ENCODE results near the gene PPP1R3F.

Gene PPP1R3F

DNA sequence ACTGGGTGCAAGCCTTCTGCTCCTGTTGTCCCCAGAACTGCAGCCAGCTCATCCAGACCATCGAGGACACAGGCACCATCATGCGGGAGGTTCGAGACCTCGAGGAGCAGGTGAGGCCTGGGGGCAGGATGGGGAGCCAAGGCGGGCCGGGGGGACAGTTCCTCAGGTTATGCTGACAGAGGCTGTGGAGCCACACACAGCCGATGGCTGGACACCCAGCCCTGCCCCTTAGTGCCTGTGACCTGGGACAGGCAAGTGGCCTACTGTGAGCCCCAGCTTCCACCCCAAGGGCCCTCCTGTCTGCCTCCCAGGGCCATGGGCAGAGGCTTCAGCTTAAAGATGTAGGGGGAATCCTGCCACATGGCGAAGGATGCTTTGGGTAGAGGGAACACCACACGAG lies 20.0 kb upstream of the PPP1R3F start:
- DNase-seq (ENCODE audit: low read depth in 4 of 4, low spot score in 1 of 4): no peak

GRCh38 chrX:49250066-49250465 lies 19.5 kb upstream of the PPP1R3F start:
- no peak for DNase-seq (ENCODE audit: low read depth in 4 of 4, low spot score in 1 of 4)

- DNase-seq (ENCODE audit: low read depth in 4 of 4, low spot score in 1 of 4): no peak
Observed at GRCh38 chrX:49250578-49250977, 19.0 kb upstream of the PPP1R3F start.

GRCh38 chrX:49251325-49251724 lies 18.3 kb upstream of the PPP1R3F start:
- DNase-seq (ENCODE audit: low read depth in 4 of 4, low spot score in 1 of 4): no peak

- no peak for DNase-seq (ENCODE audit: low read depth in 4 of 4, low spot score in 1 of 4)
Observed at GRCh38 chrX:49254639-49255038, 15.0 kb upstream of the PPP1R3F start.

DNA sequence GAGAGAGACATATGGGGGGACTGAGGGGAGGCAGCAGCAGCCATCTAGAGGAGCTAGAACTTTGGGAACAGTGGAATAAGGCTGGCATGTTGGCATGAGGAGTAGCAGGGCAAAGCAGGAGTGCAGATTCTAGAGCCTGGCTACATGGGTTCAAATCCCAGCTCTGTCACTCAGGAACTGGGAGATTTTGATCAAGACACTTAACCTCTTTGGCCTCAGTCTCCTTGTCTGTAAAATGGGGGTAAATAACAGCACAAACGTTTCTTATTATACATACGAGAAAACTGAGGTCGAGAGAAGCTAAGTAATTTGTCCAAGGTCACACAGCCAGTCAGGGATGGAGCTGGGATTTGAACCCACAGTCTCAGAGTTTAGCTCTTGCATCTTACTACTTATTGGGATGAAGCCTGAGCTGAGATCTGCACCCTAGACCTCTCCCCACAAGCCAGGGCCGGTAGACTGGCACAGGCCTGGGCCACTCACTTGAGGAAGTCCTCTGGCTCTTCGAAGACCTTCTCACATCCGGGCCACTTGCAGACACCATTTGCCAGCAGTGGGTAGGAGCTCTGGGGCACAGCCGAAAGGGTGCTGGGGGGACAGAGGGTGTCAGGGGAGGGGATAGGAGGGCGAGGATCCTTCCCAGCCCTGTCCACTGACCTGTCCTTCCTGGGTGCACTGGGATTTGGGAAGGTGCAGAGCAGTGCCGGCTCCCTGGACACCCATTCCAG lies 13.2 kb upstream of the PPP1R3F start:
- no peak for DNase-seq (ENCODE audit: low read depth in 4 of 4, low spot score in 1 of 4)

DNA sequence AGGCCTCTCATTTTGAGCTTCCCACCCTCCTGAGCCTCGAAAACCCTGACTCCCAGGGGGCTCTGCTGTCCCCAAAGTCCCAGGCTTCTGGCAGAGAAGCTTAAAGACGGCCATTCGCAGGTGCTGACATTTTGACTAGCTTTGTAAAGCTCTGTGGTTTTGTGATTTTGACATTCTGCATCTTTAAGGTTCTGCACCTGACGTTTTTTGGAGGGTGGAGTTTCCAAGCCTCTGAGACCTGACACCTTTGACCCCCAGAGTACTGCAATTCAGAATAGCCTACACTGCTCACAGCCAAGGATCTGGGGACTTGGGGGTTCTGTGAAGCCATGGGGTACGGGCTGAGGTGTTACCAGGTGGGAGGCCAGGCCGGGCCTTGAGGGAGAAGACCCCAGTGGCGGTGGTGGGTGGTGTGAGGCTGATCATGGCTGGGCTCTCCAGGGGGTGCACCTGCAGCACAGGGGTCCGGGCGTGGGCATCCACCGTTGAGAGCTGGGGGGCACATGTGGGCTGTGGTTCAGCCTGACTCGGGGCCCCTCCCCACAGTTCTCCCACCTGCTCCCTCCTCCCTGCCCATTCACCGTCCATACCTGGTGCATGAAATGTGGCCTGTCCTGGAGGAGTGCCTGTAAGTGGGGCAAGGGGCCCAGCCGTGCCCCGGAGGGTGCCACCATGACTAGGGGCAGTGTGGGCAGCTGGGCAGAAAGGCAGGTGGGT lies 12.4 kb upstream of the PPP1R3F start:
- no peak for DNase-seq (ENCODE audit: low read depth in 4 of 4, low spot score in 1 of 4)

DNA sequence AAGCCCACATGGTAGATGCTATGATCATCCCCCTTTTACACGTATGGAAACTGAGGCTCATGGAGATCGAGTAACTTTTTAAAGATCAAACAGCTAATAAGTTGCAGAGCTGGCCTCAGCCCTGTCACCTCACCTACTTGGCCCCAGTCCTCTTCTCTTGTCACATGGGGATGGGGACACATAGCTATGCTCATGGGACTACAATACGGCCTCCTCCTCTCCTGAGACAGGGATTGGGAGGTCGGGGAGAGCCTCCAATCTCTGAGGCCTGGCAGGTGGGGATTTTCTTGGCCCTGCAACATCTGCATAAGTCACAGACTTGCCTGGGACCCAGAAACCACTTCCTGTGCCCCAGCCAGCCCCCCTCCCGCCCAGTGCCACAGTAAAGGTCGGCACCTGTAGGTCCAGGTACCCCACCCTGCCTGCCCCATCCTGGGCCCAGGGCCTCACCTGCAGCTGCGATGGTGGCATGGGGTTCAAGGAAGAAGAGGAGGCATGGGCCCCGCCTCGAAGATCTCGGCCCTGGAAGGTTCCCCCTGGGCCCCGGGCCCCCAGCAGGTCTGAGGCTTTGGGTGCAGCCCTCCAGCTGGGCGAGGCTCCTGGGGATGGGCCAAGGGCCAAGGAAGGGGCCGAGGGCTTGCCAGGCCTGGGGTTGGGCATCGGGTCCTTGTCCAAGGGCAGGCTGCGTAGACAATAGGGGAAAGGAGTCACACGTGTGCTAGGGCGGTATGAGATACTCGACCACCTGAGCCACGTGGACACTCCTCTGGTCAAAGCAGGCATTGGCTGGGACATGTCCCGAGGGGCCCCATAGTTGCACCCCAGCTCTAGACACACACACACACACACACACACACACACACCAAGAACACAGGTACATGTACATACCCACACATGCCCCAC lies 11.5 kb upstream of the PPP1R3F start:
- no peak for DNase-seq (ENCODE audit: low read depth in 4 of 4, low spot score in 1 of 4)

GRCh38 chrX:49258749-49259124 lies 10.9 kb upstream of the PPP1R3F start:
- no peak for DNase-seq (ENCODE audit: low read depth in 4 of 4, low spot score in 1 of 4)

DNA sequence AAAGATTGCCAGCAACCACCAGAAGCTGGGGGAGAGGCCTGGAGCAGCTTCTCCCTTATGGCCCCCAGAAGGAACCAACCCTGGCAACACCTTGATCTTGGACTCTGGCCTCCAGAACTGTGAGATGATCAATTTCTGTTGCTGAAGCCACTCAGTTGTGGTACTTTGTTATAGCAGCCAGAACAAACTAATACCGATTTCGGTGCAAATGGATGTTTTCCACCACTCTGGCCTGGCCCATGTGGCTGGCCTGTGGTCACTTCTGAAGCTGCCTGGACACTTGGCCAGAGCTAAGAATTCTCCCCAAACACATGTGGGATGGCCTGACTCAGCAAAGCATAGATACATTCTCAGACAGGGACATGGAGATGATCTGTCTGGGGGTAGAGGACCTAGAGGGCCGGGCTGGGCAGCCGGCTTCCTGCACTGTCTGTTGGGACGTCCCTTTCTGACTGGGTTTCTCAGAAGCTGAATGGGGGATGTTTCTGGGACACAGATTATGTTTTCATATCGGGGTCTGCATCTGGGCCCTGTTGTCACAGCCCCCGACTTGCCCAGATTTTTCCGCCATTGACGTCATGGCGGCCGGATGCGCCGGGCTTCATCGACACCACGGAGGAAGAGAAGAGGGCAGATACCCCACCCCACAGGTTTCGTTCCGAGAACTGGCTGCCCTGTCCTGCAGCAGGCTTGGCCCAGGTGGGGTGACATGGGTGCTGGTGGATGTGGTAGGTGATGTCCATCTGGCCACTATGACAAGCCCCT lies 9.2 kb upstream of the PPP1R3F start:
- no peak for DNase-seq (ENCODE audit: low read depth in 4 of 4, low spot score in 1 of 4)

DNA sequence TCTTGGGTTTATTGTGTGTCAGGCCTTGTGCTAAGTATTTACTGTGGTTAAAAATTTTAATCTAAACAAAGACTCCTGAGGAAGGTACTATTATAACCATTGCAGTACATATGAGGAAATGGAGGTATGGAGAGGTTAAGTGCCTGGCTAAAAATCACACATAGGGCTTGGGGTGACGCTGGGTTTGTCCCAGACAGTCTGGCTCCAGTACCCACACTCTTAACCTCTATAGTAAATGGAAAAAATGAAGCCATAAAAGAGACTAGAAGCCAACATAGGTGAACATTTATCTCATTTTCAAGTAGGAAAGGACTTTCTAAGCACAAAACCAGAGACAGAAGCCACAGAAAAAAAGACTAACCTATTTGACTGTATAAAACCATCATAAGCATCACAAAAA lies 7.0 kb upstream of the PPP1R3F start:
- no peak for DNase-seq (ENCODE audit: low read depth in 4 of 4, low spot score in 1 of 4)

DNA sequence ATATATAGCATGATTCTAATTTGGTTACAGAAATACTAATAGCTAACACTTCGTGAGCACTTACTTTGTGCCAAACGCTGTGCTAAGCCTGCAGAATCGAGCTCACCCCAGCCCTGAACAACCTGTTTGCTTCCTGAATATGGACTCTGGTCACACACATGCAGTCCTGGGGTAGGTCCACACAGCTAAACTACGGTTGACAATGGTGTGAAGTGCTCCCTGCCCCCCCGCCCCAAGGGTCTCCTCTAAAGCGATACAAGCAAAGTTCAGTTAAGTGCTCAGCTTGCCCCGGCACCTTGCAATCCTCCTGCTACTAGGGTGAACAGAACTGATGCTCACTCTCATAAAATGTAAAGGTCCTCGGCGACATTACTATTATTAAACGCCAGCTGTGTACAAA lies 6.0 kb upstream of the PPP1R3F start:
- no peak for DNase-seq (ENCODE audit: low read depth in 4 of 4, low spot score in 1 of 4)

DNA sequence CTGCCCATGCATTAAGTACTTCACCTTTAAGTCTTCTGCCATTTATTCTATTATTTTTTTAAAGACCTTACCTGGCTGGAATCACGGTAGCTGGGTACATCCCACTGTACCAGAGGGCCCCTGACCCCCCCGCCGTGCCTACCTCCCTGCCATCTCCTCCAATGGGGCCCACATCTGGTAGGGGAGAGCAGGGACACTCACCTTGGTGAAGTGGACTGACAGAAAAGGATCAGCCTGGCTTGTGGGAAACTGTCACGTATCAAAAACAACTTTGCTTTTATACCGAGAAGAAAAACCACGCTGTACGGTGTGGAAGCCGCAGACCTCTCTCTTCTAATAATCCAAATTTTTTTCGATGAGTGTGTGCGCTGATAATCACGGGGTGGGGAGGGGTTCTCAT lies 5.1 kb upstream of the PPP1R3F start, which contains the start of gene FOXP3:
Gene FOXP3, minus strand, starts transcription at position 251 of the 400 bp plus-strand sequence. CDS start 6,205 bp downstream, outside the sequence.
- no peak for DNase-seq (ENCODE audit: low read depth in 4 of 4, low spot score in 1 of 4)

DNA sequence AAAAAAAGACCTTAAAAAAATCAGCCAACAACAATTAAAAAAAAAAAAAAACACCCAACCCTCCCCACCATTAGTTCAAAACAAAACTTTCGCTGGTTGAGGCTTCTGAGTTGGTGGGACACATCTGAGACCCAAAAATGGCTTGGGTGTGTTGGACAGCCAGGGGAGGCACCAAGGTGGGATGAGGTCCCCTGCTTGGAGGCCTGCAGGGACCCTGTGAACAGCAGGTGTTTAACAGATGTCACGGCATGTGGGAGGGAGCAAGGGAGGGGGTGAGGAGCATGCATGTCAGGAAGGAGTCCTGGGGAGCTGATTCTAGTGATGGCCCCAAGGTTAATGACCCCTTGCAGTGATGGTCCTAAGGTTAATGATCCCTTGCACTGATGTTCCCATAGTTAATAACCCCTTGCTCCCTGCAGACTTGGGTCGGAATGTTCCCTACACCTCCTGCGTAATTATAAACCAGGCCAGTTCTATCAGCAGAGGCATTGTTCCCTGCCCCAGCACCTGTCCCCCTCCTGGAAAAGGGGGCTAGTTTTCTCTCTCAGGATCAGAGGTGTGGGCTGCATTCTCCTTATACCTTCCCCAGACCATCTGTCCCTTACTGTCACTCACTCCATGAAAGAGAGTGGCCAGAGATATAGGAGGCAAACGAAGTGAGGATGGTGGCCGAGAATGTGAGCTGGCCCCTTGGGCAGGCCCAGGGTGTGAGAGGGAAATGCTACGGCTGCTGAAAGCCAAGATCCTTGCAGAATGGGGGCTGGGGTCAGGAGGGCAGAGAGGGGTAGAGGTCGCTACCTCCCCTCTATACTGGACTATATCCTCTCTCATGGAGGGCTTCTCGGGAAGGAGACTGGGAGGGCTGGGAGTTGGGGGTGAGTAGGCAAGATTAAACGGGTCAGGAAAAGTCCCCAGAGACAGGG lies 2.8 kb upstream of the PPP1R3F start:
- DNase-seq (ENCODE audit: low read depth in 4 of 4, low spot score in 1 of 4): no peak

GRCh38 chrX:49268702-49269009 lies 937 bp upstream of the PPP1R3F start:
- no peak for DNase-seq (ENCODE audit: low read depth in 4 of 4, low spot score in 1 of 4)

DNA sequence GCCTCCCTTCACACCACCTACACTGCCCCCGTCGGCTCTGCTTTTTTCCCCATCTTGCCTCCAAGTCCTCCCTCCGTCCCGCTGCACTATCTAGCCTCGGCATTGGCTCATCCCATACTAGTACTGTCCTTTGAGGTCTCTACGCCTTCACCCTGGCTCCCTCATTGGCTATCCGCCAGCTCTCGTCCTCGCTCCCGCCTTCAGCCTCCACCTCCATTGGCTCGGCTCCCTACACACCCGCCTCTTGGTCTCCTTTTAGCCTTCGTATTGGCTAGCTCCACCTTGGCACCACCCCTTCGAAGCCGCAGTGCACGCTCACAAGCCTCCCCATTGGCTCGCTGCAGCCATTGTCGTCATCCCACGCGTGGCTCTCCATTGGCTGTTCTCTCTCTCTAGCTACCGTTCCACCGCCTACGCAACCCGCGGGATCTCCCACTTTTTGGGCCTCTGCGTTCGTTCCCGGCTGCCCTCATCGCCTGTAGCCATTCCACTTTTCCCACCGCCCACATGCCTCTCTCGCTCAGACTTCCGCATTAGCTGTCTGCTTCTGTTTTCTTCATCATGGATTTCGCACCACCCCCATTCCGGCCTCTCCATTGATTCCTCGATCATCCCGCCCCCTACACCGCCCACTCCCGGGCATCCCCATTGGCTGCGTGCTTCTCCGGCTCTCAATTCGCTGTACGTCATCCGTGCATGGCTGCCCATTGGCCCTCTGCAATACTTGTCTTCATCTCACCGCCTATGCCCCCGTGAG lies 405 bp upstream of the PPP1R3F start:
- DNase-seq (ENCODE audit: low read depth in 4 of 4, low spot score in 1 of 4): peak; percentile 78 to 90 (median 86)

GRCh38 chrX:49270249-49270921 lies 792 bp downstream of the PPP1R3F start:
- DNase-seq (ENCODE audit: low read depth in 4 of 4, low spot score in 1 of 4): no peak

DNA sequence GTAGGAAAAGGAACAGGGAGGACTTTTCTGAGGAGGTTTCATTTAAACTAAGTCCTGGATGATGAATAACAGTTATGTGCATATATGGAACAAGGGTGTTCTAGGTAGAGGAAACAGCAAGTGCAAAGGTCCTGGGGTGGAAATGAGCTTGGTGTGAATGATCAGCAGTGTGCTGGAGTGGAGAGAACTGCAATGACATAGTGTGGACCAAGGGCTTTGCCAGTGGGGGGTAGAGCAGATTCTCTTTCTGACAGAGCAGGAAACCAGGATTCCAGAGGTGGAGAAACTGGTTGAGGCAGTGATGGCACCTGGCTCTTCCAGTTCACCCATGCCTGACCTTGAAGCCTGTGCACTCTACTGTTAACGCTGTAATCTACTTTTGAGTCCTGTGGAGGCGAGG lies 1.7 kb downstream of the PPP1R3F start:
- DNase-seq (ENCODE audit: low read depth in 4 of 4, low spot score in 1 of 4): no peak

DNA sequence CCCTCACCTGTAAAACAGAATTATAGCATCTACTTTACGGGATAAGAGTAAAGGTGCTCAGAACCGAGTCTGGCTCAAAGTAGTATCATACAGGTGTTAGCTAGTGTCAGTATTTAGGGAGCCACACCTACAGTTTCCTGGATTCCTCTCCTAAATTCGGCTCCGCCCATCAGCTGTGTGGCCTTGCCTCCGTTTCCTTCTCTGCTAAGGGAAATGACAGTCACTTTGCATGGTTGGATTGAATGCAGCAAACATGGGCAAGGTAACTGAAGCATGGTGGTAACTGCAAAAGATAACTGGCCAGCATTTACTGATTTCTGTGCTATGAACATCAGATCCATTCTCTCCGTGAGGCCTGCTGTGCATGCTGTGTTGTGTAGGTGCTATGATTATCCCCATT lies 2.8 kb downstream of the PPP1R3F start:
- no peak for DNase-seq (ENCODE audit: low read depth in 4 of 4, low spot score in 1 of 4)
